HG02642 (cell line): ENCODE measurements around the gene CADM1.

Source experiments
- ATAC-seq: cut with Tn5 transposase; IDR thresholded peaks from one replicate; pipeline ENCODE4 v1.9.1; 2021; ENCODE audit warnings: mild to moderate bottlenecking; ENCODE audit not compliant: unreplicated experiment, poor library complexity

CADM1 gene

DNA sequence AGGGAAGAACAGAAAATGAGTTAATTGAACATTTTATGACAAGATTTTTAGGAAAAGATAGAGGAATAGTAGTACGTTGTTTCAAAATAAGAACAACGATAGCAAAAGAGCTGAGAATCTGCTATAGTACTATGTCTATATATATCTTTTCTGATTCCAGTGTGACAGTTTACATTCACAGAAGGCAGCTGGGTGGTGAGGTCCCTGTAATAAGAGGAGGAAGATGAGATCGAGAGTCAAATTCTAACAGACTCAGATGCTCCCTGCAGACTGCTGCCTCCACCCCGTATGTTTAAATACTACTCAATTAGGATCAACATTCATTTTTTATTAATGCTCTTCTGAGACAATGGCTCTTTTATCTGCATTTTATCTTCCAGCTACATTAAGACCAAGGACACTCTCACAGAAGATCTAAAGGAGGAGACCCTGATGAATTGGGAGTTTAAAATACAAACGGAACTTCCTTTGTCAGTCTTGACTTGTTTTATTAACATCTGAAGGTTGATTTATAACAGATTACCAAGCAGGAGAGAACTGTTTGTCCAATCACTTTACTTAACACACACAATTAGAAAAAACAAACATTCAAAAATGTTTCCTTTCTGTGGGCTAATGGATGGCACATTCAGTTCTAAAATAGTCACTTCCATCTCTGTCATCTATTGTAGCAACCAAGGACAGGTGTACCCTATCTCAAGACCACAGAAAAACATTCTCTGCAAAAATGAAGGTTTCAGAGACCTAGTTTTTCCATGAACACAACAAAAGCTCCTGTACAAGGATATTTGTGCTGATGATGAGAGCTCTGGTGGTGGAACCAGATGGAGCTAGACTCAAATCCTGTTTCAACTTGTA lies 240.2 kb downstream of the CADM1 start:
- ATAC-seq, result no peak

DNA sequence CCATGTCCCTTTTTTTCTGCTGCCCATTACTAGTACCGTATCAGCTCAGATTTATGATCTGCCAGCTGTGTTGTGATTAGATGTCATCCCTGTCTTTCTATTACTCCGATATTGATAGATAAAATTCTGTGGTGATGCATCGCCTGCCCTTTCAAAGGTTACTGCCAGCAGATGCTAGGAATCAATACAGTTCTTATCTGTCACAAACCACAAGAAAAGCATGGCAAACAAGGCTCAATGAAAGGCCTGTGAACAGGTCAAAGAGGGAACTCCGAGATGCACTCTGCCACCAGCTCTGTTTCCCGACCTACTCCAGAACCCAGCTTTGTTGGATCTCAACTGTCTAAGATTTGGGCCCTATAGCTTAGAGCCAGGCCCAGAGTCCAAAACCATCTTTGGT lies 246.0 kb downstream of the CADM1 start:
- ATAC-seq, result no peak

DNA sequence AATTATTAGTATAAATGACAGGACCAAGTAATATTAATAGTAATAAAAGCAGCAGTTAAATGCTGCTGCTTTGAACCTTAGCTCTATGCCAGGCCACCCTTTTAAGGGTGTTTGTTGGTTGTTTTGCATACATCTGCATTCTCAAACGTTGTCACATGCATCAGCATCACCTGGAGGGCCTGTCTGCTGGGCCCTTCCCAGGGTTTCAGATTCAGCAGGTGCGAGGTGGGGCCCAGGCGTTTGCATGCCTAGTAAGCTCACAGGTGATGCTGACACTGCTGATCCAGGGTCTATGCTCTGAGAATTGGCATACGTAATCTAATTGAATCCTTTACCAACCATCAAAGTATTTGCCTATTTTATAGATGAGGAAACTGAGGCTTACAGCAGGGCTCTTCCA lies 246.5 kb downstream of the CADM1 start:
- ATAC-seq, result no peak

DNA sequence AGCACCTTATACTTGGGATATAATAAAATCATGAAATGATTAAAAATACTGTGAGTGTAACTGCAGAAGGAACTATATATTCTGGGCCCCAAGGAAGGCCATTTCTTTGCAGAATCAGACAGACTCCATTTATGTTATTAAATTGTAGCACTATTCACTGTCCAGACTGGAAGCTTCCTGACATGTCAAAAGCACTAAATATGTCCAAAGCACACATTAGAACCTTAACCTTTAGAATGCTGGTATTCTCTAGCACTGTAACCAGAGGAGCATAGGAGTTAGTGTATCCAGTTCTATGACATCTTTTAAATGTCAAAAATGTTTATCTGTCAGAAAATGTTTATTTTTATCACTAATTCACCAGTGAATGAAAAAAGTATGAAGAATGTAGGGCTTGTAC lies 246.9 kb downstream of the CADM1 start:
- ATAC-seq, result no peak

DNA sequence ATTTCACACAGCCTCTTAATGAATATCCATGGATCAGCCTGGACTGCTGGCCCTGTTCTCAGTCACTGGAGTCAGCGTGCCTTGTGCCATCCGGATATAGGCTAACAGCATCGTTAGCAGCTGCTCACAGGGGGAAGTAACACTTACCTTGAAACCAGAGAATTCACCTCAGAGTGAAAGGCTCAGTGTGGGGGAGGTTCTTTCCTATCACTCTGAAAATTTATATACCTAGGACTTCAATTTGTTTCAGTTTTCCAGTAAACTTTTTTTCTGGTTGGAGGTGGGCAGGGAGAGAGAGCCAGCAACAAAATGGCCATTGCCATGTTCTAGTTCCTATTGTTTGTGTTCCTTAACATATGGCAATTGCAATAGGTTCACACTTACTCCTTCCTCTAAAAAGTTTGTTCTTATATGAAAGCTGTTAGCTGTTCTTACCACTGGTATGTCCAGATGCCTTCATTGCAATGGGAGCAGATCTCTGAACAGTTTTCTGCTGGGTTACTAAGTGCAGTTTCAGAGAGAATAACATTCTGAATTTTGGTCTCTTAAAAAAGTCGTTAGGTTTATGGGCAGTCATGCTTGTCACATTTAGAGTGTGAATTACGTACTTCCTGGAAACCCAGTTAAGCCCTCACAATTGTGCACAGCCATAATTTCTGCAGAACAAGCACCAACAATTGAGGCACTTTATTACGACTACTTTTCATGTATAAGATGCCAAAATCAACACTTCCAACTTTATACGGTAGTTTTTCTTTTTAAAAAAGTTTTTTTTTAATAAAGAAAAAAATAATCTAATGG lies 247.6 kb downstream of the CADM1 start:
- peak; percentile 92 for ATAC-seq

DNA sequence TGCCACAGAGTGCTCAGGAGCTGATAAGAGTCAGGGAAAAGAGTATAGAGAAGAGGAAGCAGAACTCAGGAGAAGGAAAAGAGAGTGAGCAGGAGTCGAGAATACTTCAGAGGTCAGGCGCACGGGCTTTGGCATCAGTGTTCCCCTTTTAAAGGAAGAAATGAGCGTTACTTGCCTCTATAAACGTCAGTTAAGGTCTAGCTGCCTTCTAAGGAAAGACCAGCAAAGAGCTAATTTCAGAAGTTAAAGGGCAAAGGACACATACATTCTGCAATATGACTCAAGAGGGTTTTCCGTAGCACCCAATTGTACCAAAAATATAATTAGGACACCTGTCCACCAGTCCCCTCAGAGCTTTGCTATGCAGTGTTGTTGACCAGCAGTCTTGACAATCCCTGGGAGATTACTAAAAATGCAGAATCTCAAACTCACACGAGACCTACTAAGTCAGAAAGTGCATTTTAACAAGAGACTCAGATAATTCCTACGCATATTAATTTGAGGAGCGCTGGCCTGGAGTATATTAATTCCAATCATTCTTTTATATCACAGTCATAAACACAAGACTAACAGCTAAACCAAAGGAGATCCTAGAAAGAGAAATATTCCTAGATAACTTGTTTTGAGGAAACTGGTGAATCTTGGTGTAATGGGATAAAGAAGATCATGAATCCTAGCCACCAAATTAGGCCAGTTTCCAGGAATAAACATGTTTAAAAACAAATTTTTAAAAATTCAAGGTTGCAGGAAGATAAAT lies 249.0 kb downstream of the CADM1 start:
- no peak for ATAC-seq

DNA sequence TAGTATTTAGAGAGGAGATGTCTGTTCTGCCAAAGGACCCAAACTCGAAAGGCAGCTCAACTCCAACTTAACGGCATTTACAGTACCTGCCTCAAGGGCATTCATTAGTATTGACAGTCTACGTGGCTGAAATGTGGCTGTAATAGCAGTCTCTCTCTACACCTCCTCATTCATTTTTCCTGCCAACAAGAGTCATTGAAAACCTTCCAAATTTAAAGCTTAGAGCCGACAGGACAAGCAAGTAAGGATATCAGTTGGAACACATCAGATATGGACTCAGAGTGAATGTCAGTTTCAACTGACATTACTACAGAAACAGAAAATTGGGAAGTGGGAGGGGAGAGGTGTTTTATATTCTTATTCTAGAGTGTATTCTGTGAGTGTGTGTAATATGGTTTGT lies 253.1 kb downstream of the CADM1 start:
- no peak for ATAC-seq

DNA sequence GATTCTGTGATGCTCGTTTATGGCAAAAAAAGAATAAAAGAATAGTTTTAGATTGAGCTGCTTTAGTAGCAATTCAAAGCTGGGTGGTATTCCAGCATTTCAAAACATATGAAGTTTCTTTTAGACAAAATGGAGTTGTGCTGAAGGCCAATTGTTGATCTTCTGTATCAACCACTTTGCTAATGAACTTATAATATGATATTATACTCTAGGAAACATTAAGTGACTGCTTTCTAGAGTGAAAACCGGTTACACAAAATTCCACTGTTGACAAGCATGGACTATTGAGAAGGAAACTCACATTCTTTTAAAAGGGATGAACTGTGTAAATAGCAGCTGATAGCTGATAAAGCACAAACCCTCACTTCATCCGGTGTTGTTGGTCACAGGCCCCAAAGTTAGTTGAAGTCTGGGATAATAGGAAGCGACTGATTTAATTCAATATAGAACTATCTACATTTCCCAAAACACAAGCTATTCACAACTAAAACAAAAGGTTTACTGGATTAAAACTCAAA lies 255.1 kb downstream of the CADM1 start:
- no peak for ATAC-seq

DNA sequence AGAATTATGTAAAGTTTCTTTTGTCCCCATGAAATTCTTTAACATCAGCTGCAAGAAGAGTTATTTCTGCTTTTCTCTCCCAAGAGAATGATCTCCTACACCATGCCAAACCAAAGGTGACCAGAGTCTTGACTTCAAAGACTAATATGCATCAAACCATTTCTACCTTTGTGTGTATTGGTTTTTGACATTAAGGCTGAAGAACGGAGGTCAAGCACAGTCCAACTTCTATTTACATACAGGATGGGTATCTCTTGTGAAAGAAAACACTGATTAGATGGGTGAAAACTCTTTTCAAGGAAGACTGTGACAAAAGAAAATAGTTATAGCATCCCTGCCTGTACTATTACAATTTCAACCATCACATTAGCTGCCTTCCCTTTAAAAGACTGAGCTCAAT lies 256.3 kb downstream of the CADM1 start:
- no peak for ATAC-seq

DNA sequence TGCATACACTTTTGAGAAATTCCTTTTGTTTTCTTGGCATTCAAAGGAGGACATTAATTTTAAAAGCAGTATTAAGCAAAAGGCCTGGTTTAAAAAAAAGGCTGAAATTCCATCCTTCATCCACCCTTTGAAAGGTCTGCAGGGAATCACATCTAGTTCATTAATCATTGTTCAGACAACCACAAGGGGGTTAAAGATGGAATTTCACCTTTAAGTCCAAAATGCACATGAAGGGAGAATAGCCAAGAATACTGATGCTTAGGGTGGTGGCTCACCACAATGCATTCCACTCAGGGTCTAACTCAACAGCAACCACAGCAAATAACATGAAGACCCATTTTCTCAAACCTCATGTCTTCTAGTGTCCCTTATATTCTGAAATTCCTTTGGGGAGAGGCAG lies 256.9 kb downstream of the CADM1 start:
- ATAC-seq, result no peak

DNA sequence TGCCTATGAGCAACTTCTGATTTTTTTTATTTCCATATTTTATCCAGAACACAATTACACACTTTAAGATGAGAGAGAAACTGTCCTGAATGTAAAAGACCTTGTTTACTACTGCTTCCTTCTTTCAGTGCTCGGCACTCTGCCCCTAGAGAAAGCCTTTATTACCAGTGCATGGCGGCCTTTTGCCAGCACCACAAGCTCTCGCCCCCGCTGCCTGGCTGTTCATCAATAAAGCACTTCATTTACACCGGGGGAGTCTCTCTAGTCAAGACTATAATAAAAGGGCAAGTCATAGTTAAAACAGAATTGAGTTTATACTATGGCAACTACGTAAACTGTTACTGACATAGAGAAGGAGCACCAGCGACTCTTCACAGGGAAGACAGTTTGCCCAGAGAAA lies 259.5 kb downstream of the CADM1 start:
- no peak for ATAC-seq

DNA sequence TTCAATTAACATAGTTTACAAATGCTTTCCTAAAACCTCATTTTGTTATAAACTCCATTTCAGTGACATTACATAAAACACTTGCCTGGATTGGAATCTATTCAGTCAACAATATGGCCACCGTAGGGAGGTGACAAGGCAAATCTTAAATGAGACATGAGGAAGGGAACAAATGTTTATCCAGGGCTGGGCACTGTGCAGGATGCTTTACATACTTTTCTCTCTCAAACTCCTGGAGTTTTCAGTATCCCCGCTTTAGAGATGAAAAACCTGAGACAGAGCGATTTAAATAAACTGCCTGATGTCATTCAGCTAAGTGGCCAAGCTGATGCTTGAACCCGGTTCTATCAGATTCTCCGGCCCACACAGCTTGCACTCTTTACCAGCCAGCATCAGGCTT lies 259.9 kb downstream of the CADM1 start:
- ATAC-seq, result no peak

DNA sequence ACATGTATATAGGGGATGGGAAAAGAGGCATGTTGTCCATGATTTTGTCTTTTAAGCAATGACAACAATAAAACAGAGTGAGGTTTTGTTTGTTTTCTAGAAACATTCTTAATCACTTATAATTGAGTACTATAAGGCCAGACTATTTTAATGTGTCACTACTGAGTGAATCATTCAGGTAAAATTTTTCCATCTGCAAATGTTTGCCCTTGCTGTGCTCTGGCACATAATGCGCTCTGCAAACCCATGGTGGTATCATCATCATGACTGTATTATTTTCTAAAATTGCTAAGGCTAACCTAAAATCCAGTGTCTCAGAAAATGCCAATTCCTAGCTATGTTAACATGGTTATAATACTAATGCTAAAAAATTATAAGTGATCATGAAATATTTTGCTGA lies 261.2 kb downstream of the CADM1 start:
- ATAC-seq, result no peak

DNA sequence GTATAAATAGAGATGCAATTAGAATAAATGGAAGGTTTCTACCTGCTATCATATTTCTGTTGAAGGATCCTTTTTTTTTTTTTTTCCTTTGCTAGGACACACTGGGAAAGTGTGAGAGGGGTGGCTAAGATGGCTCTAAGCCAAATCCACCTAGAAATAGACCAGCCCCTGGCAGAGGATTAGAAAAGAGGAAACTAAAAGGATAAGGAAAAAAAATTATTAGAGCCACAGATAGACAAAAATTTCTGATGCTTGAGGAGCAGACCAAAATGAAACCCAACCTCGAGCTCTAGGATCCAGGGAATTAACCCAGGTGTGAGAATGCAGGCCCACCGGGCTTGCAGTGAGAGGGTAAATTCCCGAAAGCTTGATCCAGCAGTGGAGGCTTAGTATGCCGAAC lies 262.3 kb downstream of the CADM1 start:
- no peak for ATAC-seq

DNA sequence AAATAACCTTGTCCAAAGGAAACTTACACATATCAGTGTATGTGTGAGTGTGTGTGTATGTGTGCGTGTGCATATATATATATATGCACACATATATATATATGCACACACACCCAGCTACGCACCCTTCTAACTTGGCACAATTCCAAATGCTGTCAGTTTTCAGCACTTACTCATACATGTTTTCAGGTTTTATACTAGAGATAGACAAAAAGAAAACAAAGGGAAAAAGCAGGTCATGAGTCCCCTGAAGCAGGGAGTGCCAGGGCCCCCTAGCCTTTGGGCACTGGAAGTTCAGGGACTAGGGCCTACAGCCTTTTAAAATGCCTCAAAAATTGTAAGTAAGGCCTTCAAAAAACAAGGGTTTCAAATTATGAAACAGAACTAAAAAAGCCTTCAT lies 265.4 kb downstream of the CADM1 start:
- no peak for ATAC-seq

DNA sequence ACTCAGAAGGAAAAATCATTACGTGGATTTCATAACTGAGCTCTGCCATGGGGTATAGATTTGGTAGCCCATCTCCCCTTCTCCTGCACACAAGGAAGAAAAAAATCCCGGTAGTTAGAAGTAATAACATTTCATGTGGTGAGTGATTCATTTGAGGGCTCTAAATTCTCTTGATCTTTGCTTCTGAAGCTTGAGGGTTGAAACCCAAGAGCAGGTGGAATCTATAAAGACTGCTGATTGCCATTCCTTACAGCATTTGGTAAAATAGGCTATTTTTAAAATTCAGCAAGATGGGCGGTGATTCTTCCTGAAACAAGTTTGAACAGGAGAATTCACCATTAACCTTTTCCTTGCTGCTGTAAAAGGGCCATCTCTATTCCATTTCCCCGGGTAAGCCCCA lies 266.1 kb downstream of the CADM1 start:
- no peak for ATAC-seq

DNA sequence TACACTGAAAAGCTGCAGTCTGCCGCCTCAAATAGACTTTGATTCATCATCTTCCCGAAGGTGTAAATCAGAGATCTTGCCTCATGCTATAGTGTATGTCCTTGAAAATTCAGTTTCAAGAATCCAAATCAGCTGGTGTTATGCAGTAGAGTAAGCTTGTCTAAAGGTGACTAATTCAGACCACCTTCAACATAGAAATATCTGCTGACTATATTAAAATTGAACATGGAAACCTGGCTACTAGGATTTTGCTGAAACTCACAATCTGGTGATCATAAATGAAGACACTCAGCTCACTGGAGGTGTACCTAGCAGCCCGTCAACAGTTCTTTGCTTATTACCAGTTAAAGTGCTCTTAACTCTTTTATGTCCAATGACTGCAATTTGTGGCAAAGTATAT lies 266.6 kb downstream of the CADM1 start:
- ATAC-seq, result no peak

DNA sequence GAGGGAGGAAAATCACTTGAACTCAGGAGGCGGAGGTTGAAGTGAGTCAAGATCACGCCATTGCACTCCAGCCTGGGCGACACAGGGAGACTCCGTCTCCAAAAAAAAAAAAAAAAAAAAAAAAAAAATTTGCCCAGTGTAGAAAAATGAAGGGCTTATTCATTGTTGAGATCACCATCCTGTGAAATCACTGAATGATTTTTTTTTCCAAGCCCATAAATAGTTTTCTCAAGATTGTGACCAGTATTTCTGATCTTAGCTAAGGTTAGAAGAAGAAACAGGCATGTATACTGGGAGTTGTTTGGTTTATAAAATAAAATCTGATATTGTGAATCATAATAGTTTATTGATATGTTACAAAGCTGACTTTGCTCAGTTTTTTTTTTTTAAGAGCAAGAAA lies 269.4 kb downstream of the CADM1 start:
- no peak for ATAC-seq

DNA sequence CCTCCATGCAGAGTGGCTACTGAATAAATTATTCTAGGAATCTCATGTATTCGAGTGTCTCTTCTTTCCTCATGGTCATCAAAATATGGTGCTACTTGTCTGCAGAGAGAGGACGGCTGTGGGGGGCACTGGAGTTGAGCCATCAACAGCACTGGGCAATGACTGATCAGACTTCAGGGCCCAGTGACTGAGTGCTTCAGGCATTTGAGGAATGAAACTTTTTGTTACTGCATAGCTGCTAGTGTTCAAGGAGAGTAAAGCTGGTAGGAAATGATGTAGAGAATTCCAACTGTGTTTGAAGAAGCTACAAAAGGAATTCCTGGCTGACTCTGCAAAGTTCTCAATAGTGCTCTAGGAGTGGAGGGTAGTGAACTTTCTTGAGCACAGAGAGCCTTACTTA lies 277.7 kb downstream of the CADM1 start:
- no peak for ATAC-seq

DNA sequence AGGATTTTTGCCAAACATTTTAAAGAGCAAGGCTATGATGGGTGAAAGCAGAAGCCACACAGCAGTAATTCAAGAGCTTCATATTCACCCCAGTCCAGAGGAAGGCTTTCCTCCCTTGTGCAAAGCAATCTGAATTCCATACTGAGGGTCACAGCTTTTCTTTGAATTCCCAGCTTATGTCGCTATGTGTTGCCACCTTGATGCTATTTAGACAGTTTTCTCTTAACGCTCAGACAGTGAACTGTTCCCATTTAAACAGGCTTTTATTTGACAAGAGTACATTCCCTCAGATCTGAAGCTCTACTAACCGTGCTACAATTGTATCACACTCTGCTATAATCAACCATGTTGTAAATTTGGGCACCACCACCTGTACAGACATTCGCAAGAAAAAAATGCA lies 279.7 kb downstream of the CADM1 start:
- no peak for ATAC-seq
